Measurements from ENCODE around the gene CYP21A2. TPM values are rescaled to one million over a fixed set of nuclear protein-coding genes. Genes with fewer than 3 reads are reported as not detected.
"Not testable (repeated sequence)": the region's sequence is repeated elsewhere in the genome, so short reads cannot be mapped to it uniquely, and the experiment has no call there.

CYP21A2 gene
- total and polyA plus RNA-seq, 12 donors, result 0.19 to 1.9 (median 0.62) TPM; not detected in 5

DNA sequence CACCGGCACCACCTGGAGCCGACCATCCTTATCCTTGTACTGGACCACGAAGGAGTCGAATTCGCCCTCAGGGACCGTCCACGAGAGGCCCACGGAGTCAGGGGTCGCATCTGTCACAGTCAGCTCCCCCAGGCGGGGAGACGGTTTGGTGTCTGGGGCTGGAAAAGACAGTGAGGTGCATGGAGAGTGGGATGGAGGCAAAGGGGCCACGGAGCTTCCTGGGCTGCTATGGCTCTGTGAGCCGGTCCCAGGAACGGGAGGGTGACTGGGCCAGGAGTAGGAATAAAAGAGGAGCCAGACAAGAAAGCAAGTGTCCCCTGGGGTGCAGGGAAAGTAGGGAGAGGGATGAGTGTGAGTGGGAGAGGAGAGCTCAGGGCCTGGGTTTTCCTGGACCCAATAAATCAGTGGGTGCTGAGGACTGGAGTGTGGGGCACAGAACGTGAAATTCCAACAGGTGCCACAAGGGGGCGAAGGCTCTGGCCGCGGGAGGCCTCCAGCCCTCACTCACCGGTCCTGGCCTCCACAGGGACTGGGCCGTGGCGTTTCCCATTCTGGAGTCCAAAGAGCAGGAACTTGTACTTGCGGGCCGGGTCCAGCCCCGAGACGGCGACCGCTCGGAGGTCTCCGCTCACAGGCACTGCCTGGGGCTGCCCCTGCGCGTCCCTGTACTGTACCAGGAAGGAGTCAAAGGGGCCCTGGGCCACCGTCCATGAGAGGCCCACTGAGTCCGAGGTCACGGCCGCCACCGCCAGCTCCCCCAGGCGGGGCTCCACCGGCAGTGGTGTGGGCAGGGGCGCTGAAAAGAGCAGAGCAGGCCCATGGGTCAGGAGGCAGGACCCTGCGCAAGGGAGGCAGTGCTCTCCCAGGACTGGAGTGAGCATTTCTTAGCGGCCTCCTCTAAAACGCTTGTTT lies 9.9 kb downstream of the CYP21A2 start:
- H3K4me1 ChIP-seq, result peaks cover 7 to 32% (median 26%) of the 10 kb centered on the region in 9 donors
- intact Hi-C loops (cut with DNase I), result no loop called here
- ATAC-seq (peak; percentile 44 to 66 (median 59)), DNase-seq (peak; percentile 64 to 77)
- H3K4me3 ChIP-seq, result no peak overlapping the region
- H3K27me3 ChIP-seq, result no peaks in the 10 kb centered on the region
- TF ChIP-seq, protein P1, sequence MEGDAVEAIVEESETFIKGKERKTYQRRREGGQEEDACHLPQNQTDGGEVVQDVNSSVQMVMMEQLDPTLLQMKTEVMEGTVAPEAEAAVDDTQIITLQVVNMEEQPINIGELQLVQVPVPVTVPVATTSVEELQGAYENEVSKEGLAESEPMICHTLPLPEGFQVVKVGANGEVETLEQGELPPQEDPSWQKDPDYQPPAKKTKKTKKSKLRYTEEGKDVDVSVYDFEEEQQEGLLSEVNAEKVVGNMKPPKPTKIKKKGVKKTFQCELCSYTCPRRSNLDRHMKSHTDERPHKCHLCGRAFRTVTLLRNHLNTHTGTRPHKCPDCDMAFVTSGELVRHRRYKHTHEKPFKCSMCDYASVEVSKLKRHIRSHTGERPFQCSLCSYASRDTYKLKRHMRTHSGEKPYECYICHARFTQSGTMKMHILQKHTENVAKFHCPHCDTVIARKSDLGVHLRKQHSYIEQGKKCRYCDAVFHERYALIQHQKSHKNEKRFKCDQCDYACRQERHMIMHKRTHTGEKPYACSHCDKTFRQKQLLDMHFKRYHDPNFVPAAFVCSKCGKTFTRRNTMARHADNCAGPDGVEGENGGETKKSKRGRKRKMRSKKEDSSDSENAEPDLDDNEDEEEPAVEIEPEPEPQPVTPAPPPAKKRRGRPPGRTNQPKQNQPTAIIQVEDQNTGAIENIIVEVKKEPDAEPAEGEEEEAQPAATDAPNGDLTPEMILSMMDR (IDR thresholded peaks at IDR 0.05), result peak; percentile 68 to 90 (median 81)
- peak overlapping the region in 8 of 10 donors; percentile 67 to 87 (median 80) for H3K27ac ChIP-seq
- peaks cover 0 to 72% (median 0%) of the 10 kb centered on the region in 9 donors for H3K36me3 ChIP-seq
- H3K9me3 ChIP-seq, result no peaks in the 10 kb centered on the region
- 52 to 54% methylated on average over 40 to 42 of the region's 42 CpGs for WGBS, 2 donors

DNA sequence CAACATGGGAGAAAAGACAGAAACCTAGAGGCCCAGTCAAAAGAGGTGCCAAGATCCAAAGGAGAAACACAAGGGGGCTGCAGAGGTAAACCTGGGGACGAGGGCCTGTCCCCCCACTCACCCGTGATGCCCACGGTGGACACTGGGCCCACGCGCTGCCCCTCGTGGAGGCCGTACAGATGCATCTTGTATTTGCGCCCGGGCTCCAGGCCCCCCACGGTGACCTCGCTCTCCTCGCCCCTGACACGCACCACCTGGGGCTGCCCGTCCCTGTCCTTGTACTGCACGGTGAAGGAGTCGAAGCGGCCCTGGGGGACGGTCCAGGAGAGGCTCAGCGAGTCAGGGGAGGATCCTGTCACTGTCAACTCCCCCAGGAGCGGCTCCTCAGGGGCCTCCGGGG lies 10.9 kb downstream of the CYP21A2 start:
- Histone ChIP-seq H3K36me3 (peaks cover 0 to 73% (median 0%) of the 10 kb centered on the region in 9 donors), H3K27ac (peak overlapping the region in 1 of 10 donors; percentile 87), H3K4me1 (peaks cover 7 to 32% (median 26%) of the 10 kb centered on the region in 9 donors)
- ATAC-seq; H3K9me3 ChIP-seq; DNase-seq; H3K4me3 ChIP-seq; intact Hi-C loops (cut with DNase I); H3K27me3 ChIP-seq: not testable (repeated sequence)
- 89% methylated on average over 21 of the region's 21 CpGs for WGBS, 2 donors

DNA sequence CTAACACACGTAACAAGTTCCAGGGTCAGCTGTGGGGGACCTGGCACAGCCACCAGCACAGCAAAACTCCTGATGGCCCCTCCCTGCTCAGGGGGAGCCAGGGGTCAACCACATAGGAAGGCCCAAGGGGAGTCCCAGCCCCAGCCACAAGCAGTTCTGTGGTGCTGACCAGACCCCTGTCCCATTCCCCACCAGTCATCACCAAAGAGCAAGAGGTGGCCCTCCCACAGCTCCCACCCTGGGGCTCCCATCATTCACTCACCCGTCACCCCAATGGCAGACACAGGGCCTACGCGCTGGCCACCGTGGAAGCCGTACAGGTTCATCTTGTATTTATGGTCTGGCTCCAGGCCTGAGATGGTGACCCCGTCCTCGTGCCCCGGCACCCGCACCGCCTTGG lies 11.5 kb downstream of the CYP21A2 start:
- H3K9me3 ChIP-seq; ATAC-seq; H3K27me3 ChIP-seq; H3K4me3 ChIP-seq; H3K27ac ChIP-seq; intact Hi-C loops (cut with DNase I); DNase-seq: not testable (repeated sequence)
- peaks cover 0 to 79% (median 0%) of the 10 kb centered on the region in 9 donors for H3K36me3 ChIP-seq
- WGBS, 2 donors, result 90 to 92% methylated on average over 6 to 7 of the region's 11 CpGs
- peaks cover 7 to 32% (median 26%) of the 10 kb centered on the region in 9 donors for H3K4me1 ChIP-seq

DNA sequence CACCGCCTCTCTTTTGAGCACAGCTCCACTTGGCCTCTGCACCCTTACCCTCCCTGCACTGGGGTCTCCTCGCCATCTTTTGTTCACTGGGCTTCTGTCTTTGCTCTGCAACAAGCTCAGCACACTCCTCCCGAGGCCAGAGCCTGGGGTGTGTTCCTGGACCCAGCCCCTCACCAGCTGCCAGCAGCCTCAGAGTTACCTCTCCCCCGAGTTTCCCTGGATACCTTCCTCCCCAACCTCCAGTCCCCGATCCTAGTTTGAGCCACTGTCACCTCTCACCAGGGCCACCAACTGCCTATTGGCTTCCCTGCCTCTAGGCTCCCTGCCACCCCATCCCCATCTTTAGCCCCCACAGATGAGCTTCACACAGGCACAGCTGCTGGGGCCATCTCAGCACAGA lies 12.3 kb downstream of the CYP21A2 start:
- TF ChIP-seq, protein P1 (IDR thresholded peaks at IDR 0.05), result no peak
- WGBS, 2 donors, result 74 to 75% methylated on average over 5 of the region's 5 CpGs
- H3K27ac ChIP-seq, result no peak overlapping the region

DNA sequence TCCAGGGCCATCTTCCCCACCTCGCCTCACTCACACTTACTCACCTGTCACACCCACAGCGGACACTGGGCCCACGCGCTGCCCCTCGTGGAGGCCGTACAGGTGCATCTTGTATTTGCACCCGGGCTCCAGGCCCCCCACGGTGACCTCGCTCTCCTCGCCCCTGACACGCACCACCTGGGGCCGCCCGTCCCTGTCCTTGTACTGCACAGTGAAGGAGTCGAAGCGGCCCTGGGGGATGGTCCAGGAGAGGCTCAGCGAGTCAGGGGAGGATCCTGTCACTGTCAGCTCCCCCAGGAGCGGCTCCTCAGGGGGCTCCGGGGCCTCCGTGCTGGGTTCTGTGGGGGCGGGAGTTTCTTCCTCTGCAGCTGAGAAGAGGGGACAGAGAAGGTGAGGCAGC lies 14.4 kb downstream of the CYP21A2 start:
- ATAC-seq, result not testable (repeated sequence)
- H3K36me3 ChIP-seq, result peaks cover 0 to 87% (median 0%) of the 10 kb centered on the region in 9 donors

More for the DNA sequence above, 12.3 kb downstream of the CYP21A2 start:
- DNase-seq (no peak), ATAC-seq (no peak)
- no peak overlapping the region for H3K4me3 ChIP-seq
- peaks cover 7 to 32% (median 26%) of the 10 kb centered on the region in 9 donors for H3K4me1 ChIP-seq
- intact Hi-C loops (cut with DNase I), result no loop called here
- no peaks in the 10 kb centered on the region for H3K27me3 ChIP-seq
- peaks cover 0 to 87% (median 0%) of the 10 kb centered on the region in 9 donors for H3K36me3 ChIP-seq
- H3K9me3 ChIP-seq, result no peaks in the 10 kb centered on the region

DNA sequence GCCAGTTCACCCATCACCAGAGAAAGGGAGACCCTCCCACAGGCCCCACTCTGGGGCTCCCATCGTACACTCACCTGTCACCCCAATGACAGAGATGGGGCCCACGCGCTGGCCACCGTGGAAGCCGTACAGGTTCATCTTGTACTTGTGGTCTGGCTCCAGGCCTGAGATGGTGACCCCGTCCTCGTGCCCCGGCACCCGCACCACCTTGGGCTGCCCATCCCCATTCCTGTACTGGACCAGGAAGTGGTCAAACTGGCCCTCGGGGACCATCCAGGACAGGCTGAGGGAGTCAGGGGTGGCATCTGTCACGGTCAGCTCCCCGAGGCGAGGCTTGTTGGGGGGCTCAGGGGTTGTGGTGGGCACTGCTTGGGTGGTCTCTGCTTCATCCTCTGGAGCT lies 15.1 kb downstream of the CYP21A2 start:
- H3K27me3 ChIP-seq; H3K9me3 ChIP-seq; DNase-seq; H3K4me3 ChIP-seq; intact Hi-C loops (cut with DNase I); H3K27ac ChIP-seq; ATAC-seq; H3K4me1 ChIP-seq: not testable (repeated sequence)
- 92 to 94% methylated on average over 13 of the region's 13 CpGs for WGBS, 2 donors
- peaks cover 0 to 87% (median 4%) of the 10 kb centered on the region in 9 donors for H3K36me3 ChIP-seq

More for the DNA sequence above, 14.4 kb downstream of the CYP21A2 start:
- intact Hi-C loops (cut with DNase I); H3K4me3 ChIP-seq; H3K27ac ChIP-seq; H3K27me3 ChIP-seq; DNase-seq; H3K9me3 ChIP-seq: not testable (repeated sequence)
- peaks cover 2 to 14% (median 10%) of the 10 kb centered on the region in 9 donors for H3K4me1 ChIP-seq
- 82 to 85% methylated on average over 20 of the region's 20 CpGs for WGBS, 2 donors

DNA sequence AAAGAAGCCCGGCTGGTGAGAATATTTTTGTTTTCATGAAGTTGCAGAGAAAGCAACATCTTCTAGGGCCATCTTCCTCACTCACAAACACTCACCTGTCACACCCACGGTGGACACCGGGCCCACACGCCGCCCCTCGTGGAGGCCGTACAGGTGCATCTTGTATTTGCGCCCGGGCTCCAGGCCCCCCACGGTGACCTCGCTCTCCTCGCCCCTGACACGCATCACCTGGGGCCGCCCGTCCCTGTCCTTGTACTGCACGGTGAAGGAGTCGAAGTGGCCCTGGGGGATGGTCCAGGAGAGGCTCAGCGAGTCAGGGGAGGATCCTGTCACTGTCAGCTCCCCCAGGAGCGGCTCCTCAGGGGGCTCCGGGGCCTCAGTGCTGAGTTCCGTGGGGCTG lies 17.5 kb downstream of the CYP21A2 start:
- H3K4me3 ChIP-seq; H3K9me3 ChIP-seq; intact Hi-C loops (cut with DNase I); H3K27ac ChIP-seq; H3K4me1 ChIP-seq; H3K27me3 ChIP-seq; DNase-seq; ATAC-seq: not testable (repeated sequence)
- peaks cover 0 to 94% (median 12%) of the 10 kb centered on the region in 9 donors for H3K36me3 ChIP-seq
- WGBS, 2 donors, result 89% methylated on average over 20 to 21 of the region's 21 CpGs

All from heart right ventricle (tissue), 16 donors.